Breast epithelium (tissue), 4 donors: Measurements from ENCODE around the gene MVB12B. TPM values are rescaled to one million over a fixed set of nuclear protein-coding genes. Genes with fewer than 3 reads are reported as not detected.

Experiments used
- DNase-seq, 2 donors: peaks; one replicate each; pipeline ENCODE4 v3.0.0-alpha.2; 2019; ENCODE audit warnings: low spot score in 2 of 2
- H3K27ac ChIP-seq, 2 donors: fragments of 200-600 bp; sonication (generic) in 1 of 2; one replicate each; pipeline ENCODE4 v1.5.1; 2016 to 2019; ENCODE audit warnings: mild to moderate bottlenecking in 1 of 2
- H3K27me3 ChIP-seq, 2 donors: fragments of 200-600 bp; sonication (generic) in 1 of 2; one replicate each; pipeline versions ENCODE4 v1.5.1 to v1.6.0; 2017 to 2019; ENCODE audit warnings: control low read depth in 1 of 2, mild to moderate bottlenecking in 1 of 2
- H3K36me3 ChIP-seq: fragments of 200-600 bp; one replicate; pipeline ENCODE4 v1.5.1; 2019
- H3K4me1 ChIP-seq, 2 donors: fragments of 200-600 bp; sonication (generic); one replicate each; pipeline ENCODE4 v1.5.1; 2016 to 2019; ENCODE audit warnings: control low read depth in 1 of 2
- H3K4me3 ChIP-seq, 3 donors: fragments of 200-600 bp; sonication (generic); 1 replicate in 2 of 3; 2 replicates in 1 of 3; pipeline ENCODE4 v1.5.1; 2016 to 2019; ENCODE audit warnings: mild to moderate bottlenecking in 3 of 3, moderate library complexity in 2 of 3
- H3K9me3 ChIP-seq, 2 donors: fragments of 200-600 bp; sonication (generic) in 1 of 2; one replicate each; pipeline ENCODE4 v1.5.1; 2016 to 2019; ENCODE audit warnings: control low read depth in 1 of 2
- CTCF ChIP-seq, 3 donors: fragments of 450-650 bp; IDR thresholded peaks; one replicate each; pipeline ENCODE4 v1.5.1; 2016 to 2017; ENCODE audit warnings: antibody characterized with exemption in 3 of 3, mild to moderate bottlenecking in 3 of 3, moderate library complexity in 3 of 3
- POLR2A ChIP-seq: fragments of 450-650 bp; IDR thresholded peaks from one replicate; pipeline ENCODE4 v1.6.1; 2016; ENCODE audit warnings: antibody characterized with exemption, mild to moderate bottlenecking, moderate library complexity
- POLR2AphosphoS5 ChIP-seq, 3 donors: sonication (generic); formaldehyde crosslinking; IDR thresholded peaks; one replicate each; pipeline ENCODE4 v1.6.1; 2017; ENCODE audit warnings: antibody characterized with exemption in 3 of 3
- intact Hi-C: fragments of 100-400 bp; cut with DNase I; formaldehyde crosslinking; loops from one replicate; pipeline ENCODE4 v1.15.1; 2023; ENCODE audit warnings: low total_unique reads
- total RNA-seq, 3 donors: library from RNA; depleted of rRNA; stranded (reverse); fragments of >200 nt; gene quantifications; one replicate each; pipeline ENCODE4 v1.1.0, GENCODE V29; 2016

The MVB12B gene
- total RNA-seq, 3 donors from 2014 or later, result 8.2 to 12.6 (median 9.9) TPM

- H3K27me3 ChIP-seq, result no peaks in the 10 kb centered on the region
- H3K9me3 ChIP-seq, result no peaks in the 10 kb centered on the region
- intact Hi-C loops, result no loop called here
- no peak overlapping the region for H3K4me3 ChIP-seq
- H3K4me1 ChIP-seq, result no peaks in the 10 kb centered on the region
- DNase-seq, result no peak
- TF ChIP-seq POLR2A (no peak), POLR2AphosphoS5 (IDR thresholded peaks at IDR 0.05) (no peak), CTCF (IDR thresholded peaks at IDR 0.05) (no peak)
- no peak overlapping the region for H3K27ac ChIP-seq
- H3K36me3 ChIP-seq, result no peaks in the 10 kb centered on the region
Measured at GRCh38 chr9:126506361-126507317, 180.0 kb downstream of the MVB12B start.

- Histone ChIP-seq H3K4me3 (no peak overlapping the region), H3K4me1 (no peaks in the 10 kb centered on the region), H3K27ac (no peak overlapping the region), H3K36me3 (no peaks in the 10 kb centered on the region), H3K9me3 (no peaks in the 10 kb centered on the region), H3K27me3 (no peaks in the 10 kb centered on the region)
- TF ChIP-seq POLR2A, result no peak
- TF ChIP-seq POLR2AphosphoS5 (IDR thresholded peaks at IDR 0.05), result no peak
- no peak for TF ChIP-seq CTCF (IDR thresholded peaks at IDR 0.05)
- intact Hi-C loops, result no loop called here
- DNase-seq, result no peak
Measured at GRCh38 chr9:126507318-126508109, 180.9 kb downstream of the MVB12B start.

GRCh38 chr9:126508171-126508591 is 181.6 kb downstream of the MVB12B start:
- intact Hi-C loops, result no loop called here
- Histone ChIP-seq H3K4me3 (no peak overlapping the region), H3K27me3 (peaks cover 0 to 1% of the 10 kb centered on the region in 2 donors), H3K9me3 (no peaks in the 10 kb centered on the region), H3K4me1 (no peaks in the 10 kb centered on the region), H3K27ac (no peak overlapping the region), H3K36me3 (no peaks in the 10 kb centered on the region)
- no peak for DNase-seq
- no peak for TF ChIP-seq POLR2AphosphoS5 (IDR thresholded peaks at IDR 0.05)
- no peak for TF ChIP-seq POLR2A
- no peak for TF ChIP-seq CTCF (IDR thresholded peaks at IDR 0.05)

GRCh38 chr9:126508928-126509327 is 182.3 kb downstream of the MVB12B start:
- DNase-seq, result no peak
- no peaks in the 10 kb centered on the region for H3K9me3 ChIP-seq
- H3K4me3 ChIP-seq, result no peak overlapping the region
- peaks cover 1 to 9% of the 10 kb centered on the region in 2 donors for H3K27me3 ChIP-seq
- H3K27ac ChIP-seq, result no peak overlapping the region
- intact Hi-C loops, result no loop called here
- H3K4me1 ChIP-seq, result no peaks in the 10 kb centered on the region
- no peaks in the 10 kb centered on the region for H3K36me3 ChIP-seq
- no peak for TF ChIP-seq CTCF (IDR thresholded peaks at IDR 0.05)
- TF ChIP-seq POLR2A, result no peak
- no peak for TF ChIP-seq POLR2AphosphoS5 (IDR thresholded peaks at IDR 0.05)

- H3K4me3 ChIP-seq, result no peak overlapping the region
- intact Hi-C loops, result no loop called here
- H3K36me3 ChIP-seq, result no peaks in the 10 kb centered on the region
- no peak for TF ChIP-seq POLR2A
- no peak for TF ChIP-seq CTCF (IDR thresholded peaks at IDR 0.05)
- TF ChIP-seq POLR2AphosphoS5 (IDR thresholded peaks at IDR 0.05), result no peak
- H3K9me3 ChIP-seq, result no peaks in the 10 kb centered on the region
- H3K27me3 ChIP-seq, result peaks cover 7 to 15% of the 10 kb centered on the region in 2 donors
- no peak for DNase-seq
- H3K27ac ChIP-seq, result no peak overlapping the region
- no peaks in the 10 kb centered on the region for H3K4me1 ChIP-seq
Measured at GRCh38 chr9:126509718-126510117, 183.1 kb downstream of the MVB12B start.
